ENCODE results near the gene CEP104.

DNA sequence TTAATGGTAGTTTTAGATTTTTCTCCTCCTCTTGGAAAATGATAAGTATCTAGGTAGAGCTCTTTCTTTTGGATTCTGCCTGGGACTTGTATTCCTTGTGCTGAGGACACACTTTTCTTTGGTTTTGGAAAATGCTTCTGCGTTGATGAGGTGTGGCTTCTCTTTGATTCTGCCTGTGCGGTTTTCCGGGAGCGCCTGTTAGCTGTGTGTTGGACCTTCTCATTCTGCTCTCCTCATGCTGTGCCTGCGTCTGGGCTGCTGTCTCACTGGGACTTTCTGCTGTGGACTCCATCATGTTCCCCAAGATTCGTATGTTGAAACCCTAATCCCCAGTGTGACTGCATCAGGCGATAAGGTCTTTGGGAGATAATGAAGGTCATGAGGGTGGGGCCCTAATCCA lies 22.1 kb upstream of the CEP104 start:
- TF ChIP-seq, protein P1, sequence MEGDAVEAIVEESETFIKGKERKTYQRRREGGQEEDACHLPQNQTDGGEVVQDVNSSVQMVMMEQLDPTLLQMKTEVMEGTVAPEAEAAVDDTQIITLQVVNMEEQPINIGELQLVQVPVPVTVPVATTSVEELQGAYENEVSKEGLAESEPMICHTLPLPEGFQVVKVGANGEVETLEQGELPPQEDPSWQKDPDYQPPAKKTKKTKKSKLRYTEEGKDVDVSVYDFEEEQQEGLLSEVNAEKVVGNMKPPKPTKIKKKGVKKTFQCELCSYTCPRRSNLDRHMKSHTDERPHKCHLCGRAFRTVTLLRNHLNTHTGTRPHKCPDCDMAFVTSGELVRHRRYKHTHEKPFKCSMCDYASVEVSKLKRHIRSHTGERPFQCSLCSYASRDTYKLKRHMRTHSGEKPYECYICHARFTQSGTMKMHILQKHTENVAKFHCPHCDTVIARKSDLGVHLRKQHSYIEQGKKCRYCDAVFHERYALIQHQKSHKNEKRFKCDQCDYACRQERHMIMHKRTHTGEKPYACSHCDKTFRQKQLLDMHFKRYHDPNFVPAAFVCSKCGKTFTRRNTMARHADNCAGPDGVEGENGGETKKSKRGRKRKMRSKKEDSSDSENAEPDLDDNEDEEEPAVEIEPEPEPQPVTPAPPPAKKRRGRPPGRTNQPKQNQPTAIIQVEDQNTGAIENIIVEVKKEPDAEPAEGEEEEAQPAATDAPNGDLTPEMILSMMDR (conservative IDR thresholded peaks at IDR 0.05; ENCODE audit: low read depth, low read length) = no peak
- TF ChIP-seq EZH2 (IDR thresholded peaks at IDR 0.05; ENCODE audit: borderline replicate concordance, low read depth, low read length, poor library complexity, severe bottlenecking) = no peak
